Panc1 (cell line): ENCODE results near the gene COL26A1. TPM values are rescaled to one million over a fixed set of nuclear protein-coding genes. Genes with fewer than 3 reads are reported as not detected.

Source experiments
- ATAC-seq: fragments of 200-7000 bp; cut with Tn5 transposase; 2 replicates; pipeline ENCODE4 v1.9.1; 2020; ENCODE audit warnings: mild to moderate bottlenecking, moderate library complexity
- BruUV-seq: library from RNA; stranded (reverse); fragments of 400-500 nt; replicated peaks from 2 replicates; lab custom pipeline; 2021; lab: Mats Ljungman, UMichigan
- CTCF ChIA-PET: fragments of 300-600 bp; sonication (Branson Sonifier 250); formaldehyde crosslinking; loops from one replicate; lab custom pipeline; 2022; ENCODE audit warnings: antibody characterized with exemption; lab: Charles Lee
- POLR2A ChIA-PET: fragments of 300-600 bp; sonication (Branson Sonifier 250); formaldehyde crosslinking; loops from one replicate; lab custom pipeline; 2022; ENCODE audit warnings: antibody characterized with exemption; lab: Charles Lee
- DNase-seq: peaks from one replicate; pipeline ENCODE4 v3.0.0-alpha.2; 2010; ENCODE audit warnings: low read depth, low spot score
- H3K27ac ChIP-seq: 2 replicates; pipeline ENCODE4 v1.5.1; 2011; ENCODE audit warnings: mild to moderate bottlenecking, low read length, inconsistent platforms
- H3K27me3 ChIP-seq: fragments of 200-500 bp; sonication (Bioruptor generic); 2 replicates; pipeline ENCODE4 v1.6.0; 2014; ENCODE audit warnings: low read length, inconsistent platforms; ENCODE audit not compliant: control insufficient read depth, insufficient read depth
- H3K36me3 ChIP-seq: fragments of 200-500 bp; sonication (Bioruptor generic); 2 replicates; pipeline ENCODE4 v1.5.1; 2014; ENCODE audit warnings: inconsistent platforms, mild to moderate bottlenecking, low read length, moderate library complexity; ENCODE audit not compliant: control insufficient read depth, insufficient read depth
- H3K4me1 ChIP-seq: 2 replicates; pipeline ENCODE4 v1.5.1; 2011; ENCODE audit warnings: inconsistent platforms, mild to moderate bottlenecking, low read length, moderate library complexity; ENCODE audit not compliant: control insufficient read depth, insufficient read depth
- H3K4me3 ChIP-seq, 2 experiments: 2 replicates each; pipeline ENCODE4 v1.5.1; 2011 to 2012; ENCODE audit warnings: low read depth in 2 of 2, low read length in 2 of 2, mild to moderate bottlenecking in 2 of 2, inconsistent platforms in 1 of 2, moderate library complexity in 1 of 2
- H3K9me3 ChIP-seq: fragments of 200-500 bp; sonication (Bioruptor generic); 2 replicates; pipeline ENCODE4 v1.5.1; 2014; ENCODE audit warnings: low read depth, mild to moderate bottlenecking, inconsistent platforms, low read length, moderate library complexity; ENCODE audit not compliant: control insufficient read depth, insufficient read depth
- POLR2AphosphoS5 ChIP-seq: IDR thresholded peaks from 2 replicates; pipeline ENCODE4 v1.6.1; 2012; ENCODE audit warnings: mild to moderate bottlenecking, low read depth, low read length, moderate library complexity
- SIN3A ChIP-seq: IDR thresholded peaks from 2 replicates; pipeline ENCODE4 v1.6.1; 2012; ENCODE audit warnings: low read depth, mild to moderate bottlenecking, low read length, moderate library complexity, borderline replicate concordance; ENCODE audit not compliant: insufficient read depth
- TCF7L2 ChIP-seq: IDR thresholded peaks from 2 replicates; pipeline ENCODE4 v1.6.1; 2011; ENCODE audit warnings: mild to moderate bottlenecking, low read depth, low read length, inconsistent platforms
- in situ Hi-C: cut with HindIII; loops from 2 replicates; pipeline ENCODE4 v1.10.0; 2016; ENCODE audit warnings: low sequenced_read_pairs, low pct_unique_long_range_greater_than_20kb
- intact Hi-C: fragments of 100-400 bp; cut with micrococcal nuclease; formaldehyde crosslinking; loops from one replicate; pipeline ENCODE4 v1.10.0; 2022; ENCODE audit not compliant: unreplicated experiment
- total RNA-seq: library from RNA; stranded (reverse); gene quantifications from one replicate; pipeline ENCODE4 v1.2.1, GENCODE V29; 2021; ENCODE audit not compliant: unreplicated experiment
- TF ChIP-seq, protein P1 (sequence below), 2 experiments: IDR thresholded peaks; 2 replicates each; pipeline ENCODE4 v1.6.1; 2011 to 2012; ENCODE audit warnings: low read depth in 2 of 2, control low read depth in 1 of 2, low read length in 1 of 2, mild to moderate bottlenecking in 1 of 2, moderate library complexity in 1 of 2; ENCODE audit not compliant: insufficient read depth in 1 of 2
- TF ChIP-seq, protein P2 (sequence below): fragments of 450-650 bp; IDR thresholded peaks from 2 replicates; pipeline ENCODE4 v1.5.1; 2017; ENCODE audit warnings: mild to moderate bottlenecking

COL26A1 gene
- total RNA-seq, 1 experiment from 2014 or later: 25.8 TPM

DNA sequence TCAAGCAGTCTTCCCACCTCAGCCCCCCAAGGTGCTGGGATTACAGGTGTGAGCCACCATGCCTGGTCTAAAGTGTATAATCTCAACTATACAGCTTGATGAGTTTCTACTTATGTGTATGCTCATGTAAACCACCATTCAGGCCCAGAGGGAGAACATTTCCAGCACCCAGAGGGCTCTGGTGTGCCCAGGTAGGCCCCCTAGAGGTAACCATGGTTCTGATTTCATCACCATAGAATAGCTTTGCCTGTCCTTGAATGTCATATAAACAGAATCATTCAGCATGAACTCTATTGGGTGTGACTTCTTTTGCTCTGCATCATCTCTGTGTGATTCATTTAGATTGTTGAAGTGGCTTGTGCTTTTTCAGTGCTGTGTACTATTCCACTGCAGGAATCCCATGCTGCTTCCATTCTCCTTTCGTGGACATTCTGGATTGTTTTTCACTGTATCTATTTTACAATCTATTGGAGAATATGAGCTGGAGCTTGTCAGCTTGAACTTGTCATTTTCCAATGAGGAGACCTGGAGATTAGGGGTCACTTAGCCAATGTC is 35.2 kb downstream of the COL26A1 start:
- H3K36me3 ChIP-seq: no peaks in the 10 kb centered on the region
- H3K27ac ChIP-seq: no peak overlapping the region; the same call in 1 of the 2 replicates
- CTCF ChIA-PET: interaction anchor here (0.7 kb wide), 2 partner anchors 33 to 204 kb away, joined by 3 read pairs; no protein-coding TSS in a partner anchor
- in situ Hi-C loops (no loop called here), intact Hi-C loops (no loop called here)
- POLR2A ChIA-PET: no interaction called here
- no peak for ATAC-seq
- H3K27me3 ChIP-seq: no peaks in the 10 kb centered on the region; the same call in 1 of the 2 replicates
- TF ChIP-seq TCF7L2 (no peak), SIN3A (no peak), POLR2AphosphoS5 (no peak)
- TF ChIP-seq, protein P1, sequence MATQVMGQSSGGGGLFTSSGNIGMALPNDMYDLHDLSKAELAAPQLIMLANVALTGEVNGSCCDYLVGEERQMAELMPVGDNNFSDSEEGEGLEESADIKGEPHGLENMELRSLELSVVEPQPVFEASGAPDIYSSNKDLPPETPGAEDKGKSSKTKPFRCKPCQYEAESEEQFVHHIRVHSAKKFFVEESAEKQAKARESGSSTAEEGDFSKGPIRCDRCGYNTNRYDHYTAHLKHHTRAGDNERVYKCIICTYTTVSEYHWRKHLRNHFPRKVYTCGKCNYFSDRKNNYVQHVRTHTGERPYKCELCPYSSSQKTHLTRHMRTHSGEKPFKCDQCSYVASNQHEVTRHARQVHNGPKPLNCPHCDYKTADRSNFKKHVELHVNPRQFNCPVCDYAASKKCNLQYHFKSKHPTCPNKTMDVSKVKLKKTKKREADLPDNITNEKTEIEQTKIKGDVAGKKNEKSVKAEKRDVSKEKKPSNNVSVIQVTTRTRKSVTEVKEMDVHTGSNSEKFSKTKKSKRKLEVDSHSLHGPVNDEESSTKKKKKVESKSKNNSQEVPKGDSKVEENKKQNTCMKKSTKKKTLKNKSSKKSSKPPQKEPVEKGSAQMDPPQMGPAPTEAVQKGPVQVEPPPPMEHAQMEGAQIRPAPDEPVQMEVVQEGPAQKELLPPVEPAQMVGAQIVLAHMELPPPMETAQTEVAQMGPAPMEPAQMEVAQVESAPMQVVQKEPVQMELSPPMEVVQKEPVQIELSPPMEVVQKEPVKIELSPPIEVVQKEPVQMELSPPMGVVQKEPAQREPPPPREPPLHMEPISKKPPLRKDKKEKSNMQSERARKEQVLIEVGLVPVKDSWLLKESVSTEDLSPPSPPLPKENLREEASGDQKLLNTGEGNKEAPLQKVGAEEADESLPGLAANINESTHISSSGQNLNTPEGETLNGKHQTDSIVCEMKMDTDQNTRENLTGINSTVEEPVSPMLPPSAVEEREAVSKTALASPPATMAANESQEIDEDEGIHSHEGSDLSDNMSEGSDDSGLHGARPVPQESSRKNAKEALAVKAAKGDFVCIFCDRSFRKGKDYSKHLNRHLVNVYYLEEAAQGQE (IDR thresholded peaks at IDR 0.05; ENCODE audit: insufficient read depth in 1 of 2, low read depth in 2 of 2, low read length in 1 of 2): no peak
- TF ChIP-seq, protein P2, sequence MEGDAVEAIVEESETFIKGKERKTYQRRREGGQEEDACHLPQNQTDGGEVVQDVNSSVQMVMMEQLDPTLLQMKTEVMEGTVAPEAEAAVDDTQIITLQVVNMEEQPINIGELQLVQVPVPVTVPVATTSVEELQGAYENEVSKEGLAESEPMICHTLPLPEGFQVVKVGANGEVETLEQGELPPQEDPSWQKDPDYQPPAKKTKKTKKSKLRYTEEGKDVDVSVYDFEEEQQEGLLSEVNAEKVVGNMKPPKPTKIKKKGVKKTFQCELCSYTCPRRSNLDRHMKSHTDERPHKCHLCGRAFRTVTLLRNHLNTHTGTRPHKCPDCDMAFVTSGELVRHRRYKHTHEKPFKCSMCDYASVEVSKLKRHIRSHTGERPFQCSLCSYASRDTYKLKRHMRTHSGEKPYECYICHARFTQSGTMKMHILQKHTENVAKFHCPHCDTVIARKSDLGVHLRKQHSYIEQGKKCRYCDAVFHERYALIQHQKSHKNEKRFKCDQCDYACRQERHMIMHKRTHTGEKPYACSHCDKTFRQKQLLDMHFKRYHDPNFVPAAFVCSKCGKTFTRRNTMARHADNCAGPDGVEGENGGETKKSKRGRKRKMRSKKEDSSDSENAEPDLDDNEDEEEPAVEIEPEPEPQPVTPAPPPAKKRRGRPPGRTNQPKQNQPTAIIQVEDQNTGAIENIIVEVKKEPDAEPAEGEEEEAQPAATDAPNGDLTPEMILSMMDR: no peak
- no peaks in the 10 kb centered on the region for H3K9me3 ChIP-seq
- no peak for DNase-seq
- no TSS peak for BruUV-seq
- peaks cover 18% of the 10 kb centered on the region for H3K4me1 ChIP-seq
- no peak overlapping the region for H3K4me3 ChIP-seq

DNA sequence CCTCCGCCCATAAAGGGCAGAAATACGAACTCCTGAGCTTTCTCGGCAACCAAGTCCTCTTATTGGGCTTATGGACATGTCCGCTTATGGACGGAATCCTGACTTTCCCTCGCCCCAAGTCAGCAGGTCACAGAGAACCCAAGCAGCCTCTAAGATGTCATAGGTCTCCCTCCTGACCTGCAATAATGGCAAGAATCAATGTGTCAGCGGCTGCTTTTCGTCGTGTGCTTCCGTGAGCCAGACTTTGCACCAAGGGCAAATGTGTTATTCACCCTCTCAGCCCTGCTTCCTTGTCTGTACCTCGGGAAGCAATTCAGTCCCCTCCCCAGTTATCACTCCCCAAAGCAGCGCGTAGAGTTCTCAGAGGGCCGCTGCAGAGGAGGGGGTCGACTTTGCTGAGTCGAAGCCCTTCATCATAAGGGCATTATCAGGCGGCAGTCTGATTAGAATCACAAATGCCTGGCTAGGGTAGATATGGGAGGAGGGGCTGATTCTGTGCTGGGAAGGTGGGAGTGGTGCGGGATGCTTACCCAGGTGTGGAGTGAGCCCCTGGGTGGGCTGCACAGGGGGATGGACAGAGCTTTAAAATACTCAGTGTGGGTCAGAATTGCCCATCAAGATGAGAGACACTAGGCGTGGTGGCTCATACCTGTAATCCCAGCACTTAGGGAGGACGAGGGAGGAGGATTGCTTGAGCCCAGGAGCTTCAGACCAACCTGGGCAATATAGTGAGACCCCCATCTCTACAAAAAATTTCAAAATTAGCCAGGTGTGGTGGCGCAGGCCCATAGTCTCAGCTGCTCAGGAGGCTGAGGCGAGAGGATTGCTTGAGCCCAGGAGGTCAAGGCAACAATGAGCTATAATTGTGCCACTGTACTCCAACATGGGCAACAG is 36.0 kb downstream of the COL26A1 start:
- Histone ChIP-seq H3K9me3 (no peaks in the 10 kb centered on the region), H3K27ac (peak overlapping the region; percentile 37; the same call in 1 of the 2 replicates), H3K27me3 (no peaks in the 10 kb centered on the region; the same call in 1 of the 2 replicates), H3K4me1 (peaks cover 22% of the 10 kb centered on the region), H3K36me3 (no peaks in the 10 kb centered on the region), H3K4me3 (no peak overlapping the region)
- no peak for ATAC-seq
- ChIA-PET CTCF (interaction anchor here (0.7 to 0.9 kb wide), 2 partner anchors 13 to 34 kb away, joined by 3 read pairs; no protein-coding TSS in a partner anchor), POLR2A (interaction anchor here (0.5 kb wide), 1 partner anchor 11 kb away, joined by 4 read pairs; no protein-coding TSS in a partner anchor)
- BruUV-seq: no TSS peak
- in situ Hi-C loops (no loop called here), intact Hi-C loops (no loop called here)
- TF ChIP-seq, protein P2: no peak
- TF ChIP-seq, protein P1 (IDR thresholded peaks at IDR 0.05; ENCODE audit: insufficient read depth in 1 of 2, low read depth in 2 of 2, low read length in 1 of 2): no peak
- TF ChIP-seq SIN3A (no peak), TCF7L2 (no peak), POLR2AphosphoS5 (no peak)
- no peak for DNase-seq
